ENCODE measurements around the gene TMEM182.
A peak's percentile ranks its signal among the peaks of the same experiment; 100 is the strongest.

The TMEM182 gene, protein sequence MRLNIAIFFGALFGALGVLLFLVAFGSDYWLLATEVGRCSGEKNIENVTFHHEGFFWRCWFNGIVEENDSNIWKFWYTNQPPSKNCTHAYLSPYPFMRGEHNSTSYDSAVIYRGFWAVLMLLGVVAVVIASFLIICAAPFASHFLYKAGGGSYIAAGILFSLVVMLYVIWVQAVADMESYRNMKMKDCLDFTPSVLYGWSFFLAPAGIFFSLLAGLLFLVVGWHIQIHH

DNA sequence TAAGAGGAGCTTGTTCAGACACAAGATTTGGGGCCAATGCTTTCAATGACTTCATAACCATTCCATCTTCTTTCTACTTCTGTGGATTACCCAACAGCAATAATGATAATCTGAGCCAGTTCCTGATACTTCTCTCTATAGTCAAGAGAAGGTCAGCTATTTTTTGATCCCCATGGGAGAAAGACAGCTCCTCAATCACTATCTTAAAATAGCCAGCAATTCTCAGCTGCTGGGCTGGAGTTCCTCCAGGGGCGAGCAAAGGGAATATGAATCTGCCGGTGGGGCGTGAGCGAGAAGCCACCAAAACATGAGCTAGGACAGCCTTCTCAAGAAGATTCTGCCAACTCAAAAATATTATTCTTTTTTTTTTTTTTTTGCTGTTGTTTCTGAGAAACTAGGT lies at the start of gene TMEM182:
TMEM182 (plus strand) TSS at position 269 of the 400 bp plus-strand sequence. CDS start 187 bp downstream, outside the sequence.
- DNase-seq = no peak

DNA sequence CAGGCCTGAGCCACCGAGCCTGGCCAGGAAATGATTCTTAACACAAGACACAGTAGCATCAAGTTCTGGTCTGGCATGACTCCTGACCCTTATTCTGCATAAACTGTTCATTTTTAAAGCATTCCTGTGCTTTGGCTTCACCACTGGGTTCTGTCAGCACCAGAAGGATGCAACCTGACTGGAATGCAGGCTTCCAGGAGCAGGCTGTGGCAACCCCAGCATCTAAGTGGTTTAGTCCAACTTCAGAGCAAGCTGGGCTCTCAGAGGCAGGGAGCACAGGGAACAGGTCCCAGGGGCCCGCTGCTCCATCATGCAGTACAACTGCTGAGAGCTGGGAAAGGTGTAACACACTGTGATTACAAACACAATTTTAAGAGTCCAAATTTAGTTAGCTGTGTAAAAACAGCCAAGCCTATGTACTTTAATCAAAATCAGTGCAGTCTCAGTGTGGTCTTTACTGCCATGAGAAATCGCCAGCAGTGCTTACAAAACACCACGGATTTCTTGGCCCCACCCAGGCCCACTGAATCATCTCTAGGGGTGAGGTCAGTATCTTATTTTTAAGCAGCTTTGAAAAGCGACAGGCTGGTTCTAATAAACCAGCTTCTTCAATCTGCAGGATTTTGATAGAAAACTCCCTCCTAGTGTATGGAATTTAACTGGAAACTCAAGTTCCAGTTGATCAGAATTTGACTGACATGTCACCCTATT lies 44.4 kb upstream of the TMEM182 start:
- DNase-seq = peak; percentile 47

DNA sequence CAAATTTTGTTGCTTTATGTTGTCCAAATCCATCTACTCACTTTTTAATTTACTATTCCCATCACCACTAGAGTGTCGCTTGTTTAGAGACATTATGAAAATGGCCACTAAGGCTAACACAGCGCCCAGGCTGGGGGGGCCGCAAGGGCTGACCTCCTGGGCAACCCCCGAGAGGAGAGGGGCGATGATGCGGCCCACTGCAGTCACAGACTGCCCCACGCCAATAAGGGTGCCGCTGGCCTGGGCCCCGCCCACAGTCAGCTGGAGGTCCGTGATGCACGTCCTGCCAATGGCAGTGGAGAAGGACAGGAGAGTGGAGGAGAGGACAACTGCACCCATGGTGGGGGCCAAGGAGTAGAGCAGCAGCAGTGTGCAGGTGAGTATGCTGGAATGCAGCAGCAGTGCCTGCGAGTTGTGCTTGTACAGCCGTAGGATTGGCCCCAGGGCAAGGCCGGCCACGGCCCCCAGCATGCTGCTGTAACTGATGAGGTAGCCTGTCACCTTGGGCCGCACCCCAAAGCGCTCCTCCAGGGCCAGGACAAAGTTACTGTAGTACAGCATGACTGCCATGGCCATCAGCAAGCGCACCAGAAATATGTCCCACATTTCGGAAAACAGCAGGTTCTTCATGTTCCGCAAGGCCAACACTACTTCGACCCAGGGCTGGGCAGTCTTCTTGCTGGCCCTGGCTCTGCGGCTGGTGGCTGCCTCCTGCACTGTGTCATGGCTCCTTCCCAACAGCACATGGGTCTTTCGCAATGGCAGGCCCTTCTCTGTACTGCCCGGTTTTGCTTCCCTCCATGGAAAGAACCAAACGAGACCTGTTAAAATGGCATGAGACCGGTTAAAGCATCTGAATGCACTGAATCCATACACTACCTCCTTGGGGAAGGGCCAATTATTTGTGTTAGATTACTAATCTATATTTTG lies 43.2 kb upstream of the TMEM182 start:
- DNase-seq = no peak

DNA sequence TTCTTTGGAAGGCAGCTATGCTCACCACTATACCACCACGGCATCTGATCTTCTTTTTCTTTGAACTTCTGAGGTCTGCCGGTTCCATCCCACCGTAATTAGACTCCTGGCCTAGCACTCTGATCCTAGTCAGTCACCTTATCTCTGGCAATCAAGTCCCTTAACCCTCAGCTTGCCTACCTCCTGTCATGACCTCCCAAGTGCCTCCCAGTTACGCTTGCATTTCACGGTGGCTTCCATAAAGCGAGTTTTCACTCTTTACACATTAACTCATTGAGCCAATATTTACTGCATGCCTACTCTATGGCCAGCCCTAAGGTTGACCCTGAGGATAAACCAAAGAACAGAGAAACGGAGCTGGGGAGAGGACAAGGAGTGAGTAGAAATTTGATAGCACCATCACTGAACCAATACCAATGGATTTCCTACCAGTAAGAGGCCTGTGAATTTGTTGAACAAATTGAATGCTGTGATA lies 37.8 kb upstream of the TMEM182 start:
- no peak for DNase-seq

DNA sequence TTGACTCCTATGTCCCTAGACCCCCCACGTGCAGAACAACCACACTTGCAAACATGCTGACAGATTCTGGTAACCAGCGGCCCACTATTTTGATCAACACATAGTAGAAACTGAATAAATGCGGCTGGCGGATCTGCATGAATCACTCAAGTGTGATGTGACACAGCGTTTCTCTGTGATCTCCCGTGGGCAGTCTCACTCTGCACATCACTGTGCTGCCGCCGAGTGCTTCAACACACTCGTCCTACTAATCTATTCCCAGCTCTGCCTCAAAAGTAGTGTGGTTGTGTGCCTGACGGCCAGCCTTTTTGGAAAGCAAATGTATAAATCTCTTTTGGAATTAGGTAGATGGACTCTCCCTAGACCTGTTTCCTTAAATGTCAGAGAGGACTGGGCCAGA lies 37.3 kb upstream of the TMEM182 start:
- DNase-seq = no peak

DNA sequence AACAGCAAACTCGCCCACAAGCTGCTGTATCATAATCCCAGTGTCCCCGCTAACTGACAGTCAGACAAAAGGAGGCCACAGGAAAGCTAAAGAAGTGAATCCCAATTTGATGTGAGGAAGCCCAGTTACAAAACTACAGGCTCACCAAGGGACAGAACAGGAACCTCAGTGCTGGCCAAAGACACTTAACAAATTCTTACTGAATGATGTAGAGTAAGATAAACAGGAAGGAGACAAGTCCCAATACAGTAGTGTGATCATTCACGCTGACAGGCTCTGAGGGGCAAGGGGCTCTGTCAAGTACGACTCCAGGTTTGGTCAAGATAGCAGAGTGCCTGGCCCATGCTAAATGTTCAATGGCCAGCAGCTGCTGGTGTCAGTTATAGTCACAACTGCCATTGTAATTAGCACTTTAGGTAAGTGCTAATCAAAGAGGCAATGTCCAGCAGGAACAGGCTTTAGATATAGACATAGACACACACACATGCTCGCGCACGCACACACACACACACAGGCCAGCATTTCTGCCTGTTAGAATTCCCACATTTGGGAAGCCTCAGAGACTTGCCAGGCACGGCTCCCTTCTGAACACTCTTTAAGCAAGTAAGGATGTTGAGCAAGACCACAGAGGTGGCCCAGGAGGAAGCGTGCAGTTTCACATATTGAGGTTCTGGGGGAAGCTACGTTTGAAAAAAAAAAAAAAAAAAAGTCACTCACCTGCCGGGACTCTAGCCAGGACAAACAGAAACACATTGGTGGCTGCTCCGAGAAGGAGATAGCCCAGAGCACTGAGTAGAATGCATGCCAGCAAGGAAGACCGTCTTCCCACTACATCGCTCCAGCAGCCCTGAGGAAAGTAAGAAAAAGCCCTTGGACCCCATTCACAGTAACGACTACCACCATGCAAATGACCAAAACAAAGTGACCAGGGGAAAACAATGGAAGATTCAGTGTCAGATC lies 35.4 kb upstream of the TMEM182 start:
- no peak for DNase-seq

DNA sequence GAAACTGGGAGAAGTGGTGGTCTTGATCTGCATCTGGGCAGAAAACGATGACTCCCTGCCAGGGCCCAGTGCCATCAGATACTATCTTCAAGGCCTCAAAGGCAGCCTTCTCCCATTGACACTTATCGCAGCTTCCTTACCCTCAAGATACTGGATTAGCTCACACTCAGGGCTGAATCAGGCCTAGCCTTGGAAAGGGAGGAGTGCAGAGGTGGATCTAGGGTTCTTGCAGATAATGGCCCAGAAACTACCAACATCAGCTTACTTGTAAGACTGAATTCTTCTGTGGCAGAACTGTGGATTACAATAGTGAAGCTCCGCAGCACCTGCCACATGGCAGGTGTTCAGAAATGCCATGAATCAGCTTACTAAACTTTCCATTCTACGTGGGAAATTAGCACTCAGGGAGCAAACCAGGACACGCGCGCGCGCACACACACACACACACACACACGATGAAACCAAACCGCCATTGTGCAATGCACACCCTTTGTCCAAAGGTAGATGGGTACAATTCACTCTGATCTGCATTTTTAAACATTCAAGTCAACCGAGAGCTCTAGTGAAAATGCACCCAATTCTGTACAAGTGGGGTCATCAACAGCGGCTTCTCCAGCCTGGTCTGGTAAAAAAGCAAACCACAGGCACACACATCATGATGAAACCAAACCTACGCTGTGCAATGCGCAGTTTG lies 26.3 kb upstream of the TMEM182 start:
- peak; percentile 9 for DNase-seq

DNA sequence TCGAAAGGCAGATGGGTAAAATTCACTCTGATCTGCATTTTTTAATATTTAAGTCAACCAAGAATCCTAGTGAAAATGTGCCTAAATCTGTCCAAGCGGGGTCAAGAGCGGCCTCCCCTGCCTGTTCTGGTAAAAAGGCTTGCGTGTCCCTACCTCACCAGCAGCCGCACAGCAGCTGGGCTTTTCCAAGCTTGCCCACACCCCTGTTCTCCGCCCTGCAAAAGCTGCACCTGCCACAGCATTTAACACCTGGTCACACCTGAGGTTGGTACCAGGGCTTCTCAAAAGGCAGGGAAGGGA lies 25.8 kb upstream of the TMEM182 start:
- DNase-seq = no peak

DNA sequence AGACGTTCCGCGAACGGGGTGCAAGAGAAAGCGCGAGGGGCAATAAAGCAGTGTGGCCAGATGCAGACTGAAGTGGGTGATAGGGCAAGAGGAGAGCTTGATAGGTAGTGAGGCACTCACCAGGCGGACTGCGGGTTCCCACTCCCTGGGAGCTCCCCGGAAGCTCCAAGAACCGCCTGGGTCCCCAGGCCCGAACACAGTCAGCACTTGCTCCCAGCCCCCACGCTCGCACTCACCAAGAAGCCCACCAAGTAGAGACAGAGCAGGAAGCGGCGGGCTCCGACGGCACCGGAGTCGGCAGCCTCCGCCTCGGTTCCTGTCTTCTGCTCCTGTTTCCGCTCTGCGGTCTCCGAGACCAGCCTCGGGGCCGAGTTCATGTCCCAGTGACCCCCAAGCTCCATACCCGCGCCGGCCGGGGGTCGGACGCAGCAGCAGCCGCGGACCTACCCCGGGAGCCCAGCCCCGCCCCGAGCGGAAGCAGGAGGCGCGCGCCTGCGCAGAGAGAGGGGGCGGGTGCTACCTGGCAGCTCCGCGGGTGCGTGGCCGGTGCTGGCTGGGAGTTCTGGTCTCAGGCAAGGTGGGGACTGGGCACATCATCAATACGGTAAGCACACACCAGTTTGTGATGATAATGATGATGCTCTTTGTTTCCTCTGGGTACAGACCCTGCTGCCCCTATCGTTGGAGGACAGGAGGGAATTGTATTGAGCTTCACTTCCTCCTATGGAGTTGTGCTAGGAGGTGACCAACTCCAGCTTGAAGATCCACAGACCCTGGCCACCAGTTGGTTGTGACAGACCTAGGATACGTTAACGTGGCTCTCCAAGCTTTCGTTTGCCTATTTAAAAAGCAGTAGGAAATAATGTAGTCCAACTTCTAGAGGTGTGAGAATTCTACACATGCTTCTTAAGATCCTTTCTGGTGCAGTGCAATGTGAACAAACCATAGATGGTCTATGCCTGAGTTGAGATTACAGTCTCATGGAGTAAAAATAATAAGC lies 25.1 kb upstream of the TMEM182 start:
- DNase-seq = peak; percentile 54

DNA sequence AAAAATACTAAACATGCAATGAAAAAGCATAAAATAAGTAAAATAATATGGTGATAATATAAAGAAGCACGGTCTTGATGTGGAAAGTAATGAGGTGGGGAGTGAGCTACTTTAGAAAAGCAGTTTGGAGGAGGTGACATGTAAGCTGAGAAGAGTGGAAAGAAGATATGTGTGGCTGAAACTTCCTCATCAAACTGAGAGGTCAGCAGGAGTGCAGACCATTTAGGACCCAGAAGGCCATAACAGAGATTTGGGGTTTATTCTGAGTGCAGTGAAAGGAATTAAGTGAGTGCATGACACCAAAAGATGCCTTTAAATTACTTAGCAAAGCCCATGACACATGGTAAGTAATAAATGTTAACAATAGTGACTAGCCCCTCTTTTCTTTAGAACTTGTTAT lies 24.4 kb upstream of the TMEM182 start:
- no peak for DNase-seq

DNA sequence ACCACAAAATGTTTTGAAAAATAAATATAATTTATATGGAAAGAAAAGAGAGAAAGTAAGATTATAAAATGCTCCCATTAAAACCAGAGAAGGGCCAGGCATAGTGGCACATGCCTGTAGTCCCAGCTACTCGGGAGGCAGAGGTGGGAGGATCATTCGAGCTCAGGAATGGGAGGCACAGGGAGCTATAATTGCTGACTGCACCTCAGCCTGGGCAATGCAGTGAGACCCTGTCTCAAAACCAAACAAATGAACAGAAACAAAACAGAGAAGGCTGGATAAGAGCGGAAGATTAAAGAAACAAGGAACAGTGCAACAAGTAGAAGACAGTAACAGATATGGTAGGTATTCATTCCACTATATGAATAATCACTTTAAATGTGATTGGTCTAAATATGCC lies 18.6 kb upstream of the TMEM182 start:
- no peak for DNase-seq

DNA sequence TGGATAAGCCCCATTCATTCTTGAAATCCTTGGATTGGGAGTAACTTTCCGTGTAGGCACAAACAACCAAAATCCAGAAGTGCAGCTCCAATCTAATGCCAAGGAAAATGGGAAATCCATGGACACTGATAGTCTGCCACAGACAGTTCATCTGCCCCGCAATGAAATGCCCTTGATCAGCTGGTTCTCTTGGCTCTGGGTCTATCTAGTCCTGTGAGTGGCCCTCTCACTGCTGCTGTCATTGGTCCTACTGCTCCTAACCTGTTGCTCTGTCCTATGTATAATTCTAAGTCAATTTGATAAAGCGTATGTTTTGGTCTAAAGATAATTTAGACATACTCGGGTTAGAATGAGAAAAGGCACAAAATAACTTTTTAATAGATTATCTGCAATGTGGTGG lies 13.7 kb upstream of the TMEM182 start:
- no peak for DNase-seq

DNA sequence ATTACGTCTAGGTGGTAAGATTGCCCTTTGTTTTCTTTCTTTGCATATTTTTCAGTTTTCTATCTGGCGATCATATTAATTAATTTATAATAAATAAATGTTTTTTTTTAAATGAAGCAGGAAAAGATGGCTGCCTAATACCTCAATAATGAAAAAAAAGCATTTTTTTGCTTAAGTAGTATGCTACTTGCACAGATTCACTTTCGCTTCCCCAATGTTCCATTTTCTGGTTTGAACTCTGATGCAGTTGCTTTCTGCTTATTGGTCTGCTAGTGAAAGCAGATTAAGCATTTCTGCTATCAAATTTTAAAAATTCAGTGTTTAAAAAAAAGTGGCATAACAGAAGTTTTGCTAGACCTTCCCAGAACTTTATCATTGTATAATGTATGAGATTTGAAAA lies 11.9 kb upstream of the TMEM182 start:
- no peak for DNase-seq

DNA sequence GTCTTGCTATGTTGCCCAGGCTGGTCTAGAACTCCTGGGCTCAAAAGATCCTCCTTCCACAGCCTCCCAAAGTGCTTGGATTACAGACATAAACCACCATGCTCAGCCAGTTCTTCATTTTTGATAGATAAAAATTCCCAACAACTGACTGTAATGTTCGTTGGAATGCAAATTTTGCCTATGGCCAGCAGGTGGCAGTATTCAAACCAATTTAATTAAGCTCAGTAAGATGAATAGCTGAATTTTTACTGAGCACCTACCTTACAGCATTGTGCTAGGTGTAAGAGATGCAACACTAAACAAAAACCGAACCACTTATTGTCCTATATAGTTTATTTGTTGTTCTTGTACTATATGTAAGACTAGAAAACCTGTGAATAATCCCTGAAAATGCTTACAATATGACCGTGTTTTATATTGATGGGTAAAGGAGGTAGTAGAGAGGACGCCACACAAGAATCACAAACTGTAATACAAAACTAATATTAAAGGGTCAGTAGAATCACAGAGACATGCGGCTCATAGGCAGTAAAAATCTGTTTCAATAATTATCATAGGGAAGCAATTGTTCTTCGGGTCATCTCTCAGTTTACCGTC lies 8.2 kb upstream of the TMEM182 start:
- DNase-seq = peak; percentile 57

DNA sequence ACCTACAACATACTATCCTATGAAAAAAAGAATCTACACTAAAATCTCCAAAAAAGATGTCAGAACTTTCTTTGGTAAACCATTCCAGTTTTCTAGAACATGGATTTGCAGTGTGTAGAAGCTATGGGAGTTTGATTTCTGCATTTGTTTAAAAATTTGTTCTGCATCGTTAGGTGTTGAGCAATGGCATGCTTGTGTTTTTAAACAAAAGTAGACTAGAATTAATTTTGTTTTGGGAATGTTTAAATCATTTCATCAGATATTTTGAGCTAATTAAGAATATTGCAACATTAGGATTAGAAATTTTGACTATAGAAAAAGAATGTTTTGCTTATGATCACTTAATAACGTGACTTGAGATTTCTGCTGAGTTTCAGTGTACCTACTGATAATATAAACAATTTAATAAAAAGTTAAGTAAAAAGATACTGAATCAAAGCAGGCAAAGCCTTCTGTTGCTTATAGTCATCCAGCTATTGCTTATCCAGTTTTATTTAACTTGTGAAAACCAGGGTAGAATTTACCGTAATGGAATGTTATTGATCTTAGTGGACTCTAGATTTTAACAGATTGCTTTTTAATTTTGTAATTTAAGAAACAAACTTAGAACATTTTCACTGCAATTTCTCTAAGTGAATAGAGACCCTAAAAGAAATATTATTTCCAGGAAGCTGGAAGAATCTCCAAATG lies 7.2 kb upstream of the TMEM182 start:
- DNase-seq = no peak

DNA sequence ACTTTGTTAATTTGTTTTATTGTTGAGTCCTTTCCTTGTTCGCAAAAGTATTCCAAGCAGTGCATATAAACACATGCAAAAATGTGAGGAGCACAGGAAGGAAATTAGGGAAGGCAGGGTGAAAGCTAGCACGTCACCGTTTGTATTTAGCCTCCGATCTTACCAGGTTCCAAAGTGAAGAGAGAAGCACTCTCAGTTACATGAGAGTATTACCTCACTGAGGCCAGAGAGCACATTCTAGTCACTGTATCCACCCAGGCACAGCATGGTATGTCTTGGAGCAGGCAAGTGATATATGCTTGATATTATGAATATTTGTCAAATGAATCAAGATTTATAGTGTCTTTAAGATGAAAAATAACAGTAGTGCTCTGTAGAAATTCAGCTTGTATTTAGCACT lies 6.5 kb upstream of the TMEM182 start:
- no peak for DNase-seq

DNA sequence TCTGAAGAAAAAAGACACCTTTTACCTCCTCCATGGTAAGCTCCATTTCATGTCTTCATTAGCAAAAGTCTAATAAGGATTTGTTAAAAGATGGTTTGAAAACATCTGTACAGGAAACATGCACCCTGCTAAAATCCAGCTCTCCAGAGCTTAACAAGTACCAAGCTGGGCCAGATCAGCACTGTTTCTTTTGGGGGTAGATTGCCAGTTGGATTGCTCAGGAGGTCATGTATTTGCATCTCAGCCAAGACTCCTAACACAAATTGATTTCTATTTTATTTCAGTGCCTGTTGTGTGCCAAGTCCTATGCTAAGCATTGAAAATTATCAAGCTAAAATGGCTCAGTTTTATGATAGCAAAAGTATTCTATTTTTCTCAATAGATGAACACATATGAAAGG lies 3.4 kb upstream of the TMEM182 start:
- DNase-seq = no peak

DNA sequence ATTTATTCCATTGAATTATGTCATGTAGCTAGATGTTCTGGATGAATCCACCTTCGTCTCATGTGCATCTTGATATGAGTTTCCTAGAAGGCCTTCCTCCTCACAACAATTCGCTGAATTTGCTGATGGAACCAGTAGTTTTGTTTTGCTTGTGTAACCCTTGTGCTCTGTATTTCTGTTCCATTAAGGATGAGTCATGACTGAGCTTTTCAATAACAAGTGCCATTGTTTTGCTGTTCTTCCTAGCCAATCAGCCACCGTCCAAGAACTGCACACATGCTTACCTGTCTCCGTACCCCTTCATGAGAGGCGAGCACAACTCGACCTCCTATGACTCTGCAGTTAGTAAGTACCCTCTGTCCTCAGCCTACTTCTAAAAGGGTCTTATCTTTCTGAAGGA lies 2.3 kb downstream of the TMEM182 start:
- DNase-seq = no peak

DNA sequence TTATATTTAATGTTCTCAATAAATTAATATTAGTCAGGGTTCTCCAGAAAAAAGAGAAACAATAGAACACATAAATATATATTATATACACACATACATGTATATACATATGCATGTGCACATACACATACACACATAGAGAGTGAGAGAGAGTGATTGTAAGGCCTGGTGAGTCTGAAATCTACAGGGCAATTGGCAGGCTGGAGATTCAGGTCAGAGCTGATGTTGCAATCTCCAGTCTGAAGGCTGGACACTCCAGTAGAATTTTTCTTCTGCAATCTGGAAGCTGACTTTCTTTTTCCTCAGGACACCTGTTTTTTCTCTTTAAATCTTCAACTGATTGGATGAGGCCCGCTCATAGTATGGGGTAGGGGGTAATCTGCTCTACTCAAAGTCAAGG lies 3.2 kb downstream of the TMEM182 start:
- DNase-seq = no peak

DNA sequence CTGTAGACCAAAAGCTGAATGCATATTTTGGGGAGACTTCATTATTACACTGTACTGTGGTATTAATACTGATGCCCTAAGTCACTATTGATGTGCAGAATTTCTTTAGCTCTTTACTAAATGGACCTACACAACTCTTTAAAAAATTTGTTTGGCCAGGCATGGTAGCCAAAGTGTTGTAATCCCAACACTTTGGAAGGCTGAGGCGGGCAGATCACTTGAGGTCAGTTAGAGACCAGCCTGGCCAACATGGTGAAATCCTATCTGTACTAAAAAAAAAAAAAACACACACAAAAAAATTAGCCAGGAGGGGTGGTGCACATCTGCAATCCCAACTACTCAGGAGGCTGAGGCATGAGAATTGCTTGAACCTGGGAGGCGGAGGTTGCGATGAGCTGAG lies 6.4 kb downstream of the TMEM182 start:
- DNase-seq = no peak
